Loucy (cell line): ENCODE data around the gene UFSP2.

Experiments
- EZH2phosphoT487 ChIP-seq: fragments of 200-600 bp; IDR thresholded peaks from 2 replicates; pipeline ENCODE4 v1.6.1; 2018; ENCODE audit warnings: antibody characterized with exemption, mild to moderate bottlenecking, moderate library complexity, borderline replicate concordance
- TF ChIP-seq, protein P1 (sequence below): fragments of 200-600 bp; sonication (generic); conservative IDR thresholded peaks from 2 replicates; pipeline ENCODE4 v1.5.1; 2014; ENCODE audit warnings: mild to moderate bottlenecking, antibody characterized with exemption, low read length

GRCh38 chr4:185463541-185463940 lies 37.8 kb upstream of the UFSP2 start:
- TF ChIP-seq, protein P1, sequence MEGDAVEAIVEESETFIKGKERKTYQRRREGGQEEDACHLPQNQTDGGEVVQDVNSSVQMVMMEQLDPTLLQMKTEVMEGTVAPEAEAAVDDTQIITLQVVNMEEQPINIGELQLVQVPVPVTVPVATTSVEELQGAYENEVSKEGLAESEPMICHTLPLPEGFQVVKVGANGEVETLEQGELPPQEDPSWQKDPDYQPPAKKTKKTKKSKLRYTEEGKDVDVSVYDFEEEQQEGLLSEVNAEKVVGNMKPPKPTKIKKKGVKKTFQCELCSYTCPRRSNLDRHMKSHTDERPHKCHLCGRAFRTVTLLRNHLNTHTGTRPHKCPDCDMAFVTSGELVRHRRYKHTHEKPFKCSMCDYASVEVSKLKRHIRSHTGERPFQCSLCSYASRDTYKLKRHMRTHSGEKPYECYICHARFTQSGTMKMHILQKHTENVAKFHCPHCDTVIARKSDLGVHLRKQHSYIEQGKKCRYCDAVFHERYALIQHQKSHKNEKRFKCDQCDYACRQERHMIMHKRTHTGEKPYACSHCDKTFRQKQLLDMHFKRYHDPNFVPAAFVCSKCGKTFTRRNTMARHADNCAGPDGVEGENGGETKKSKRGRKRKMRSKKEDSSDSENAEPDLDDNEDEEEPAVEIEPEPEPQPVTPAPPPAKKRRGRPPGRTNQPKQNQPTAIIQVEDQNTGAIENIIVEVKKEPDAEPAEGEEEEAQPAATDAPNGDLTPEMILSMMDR, result no peak
- no peak for TF ChIP-seq EZH2phosphoT487
